PFSK-1 (cell line): ENCODE data around the gene EGFL7.

Source experiments
- FOXP2 ChIP-seq: optimal IDR thresholded peaks from 2 replicates; pipeline ENCODE3; 2011; ENCODE audit warnings: borderline replicate concordance, control low read depth, inconsistent platforms; ENCODE audit not compliant: insufficient read depth; ENCODE audit errors: extremely low read length, extremely low read depth
- POLR2AphosphoS5 ChIP-seq: IDR thresholded peaks from 2 replicates; pipeline ENCODE4 v1.6.1; 2012; ENCODE audit warnings: low read depth, mild to moderate bottlenecking, control low read depth, low read length, moderate library complexity
- SIN3A ChIP-seq: IDR thresholded peaks from 2 replicates; pipeline ENCODE4 v1.6.1; 2012; ENCODE audit warnings: mild to moderate bottlenecking, low read length, moderate library complexity, borderline replicate concordance; ENCODE audit not compliant: insufficient read depth
- TAF1 ChIP-seq: IDR thresholded peaks from 2 replicates; pipeline ENCODE4 v1.6.1; 2012; ENCODE audit warnings: low read length, control low read depth, borderline replicate concordance; ENCODE audit not compliant: insufficient read depth
- TF ChIP-seq, protein P1 (sequence below), 2 experiments: IDR thresholded peaks; 2 replicates each; pipeline versions ENCODE4 v1.6.1 to v1.8.0; 2011 to 2012; ENCODE audit warnings: low read depth in 2 of 2, low read length in 2 of 2, control low read depth in 1 of 2, inconsistent platforms in 1 of 2, mild to moderate bottlenecking in 1 of 2, moderate library complexity in 1 of 2; ENCODE audit not compliant: insufficient read depth in 1 of 2

EGFL7 gene

DNA sequence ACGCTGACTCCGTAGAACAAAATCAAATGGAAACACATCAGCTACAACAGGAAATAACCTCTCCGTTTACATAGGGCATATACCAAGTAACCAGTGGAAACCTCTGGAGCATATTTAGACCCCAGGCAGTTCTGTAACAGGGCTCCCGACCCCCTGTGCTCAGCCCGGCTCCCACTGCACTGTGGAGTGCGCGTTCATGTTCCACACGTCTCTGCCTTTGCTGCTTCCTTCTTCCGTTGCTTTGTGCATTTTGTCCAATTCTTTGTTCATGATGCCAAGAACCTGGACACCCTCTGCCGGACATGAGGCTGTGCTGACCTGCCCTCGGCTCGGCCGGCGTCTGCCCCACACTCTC lies 30.4 kb downstream of the EGFL7 start:
- TF ChIP-seq POLR2AphosphoS5 (no peak), FOXP2 (no peak), TAF1 (no peak), SIN3A (no peak)
- TF ChIP-seq, protein P1, sequence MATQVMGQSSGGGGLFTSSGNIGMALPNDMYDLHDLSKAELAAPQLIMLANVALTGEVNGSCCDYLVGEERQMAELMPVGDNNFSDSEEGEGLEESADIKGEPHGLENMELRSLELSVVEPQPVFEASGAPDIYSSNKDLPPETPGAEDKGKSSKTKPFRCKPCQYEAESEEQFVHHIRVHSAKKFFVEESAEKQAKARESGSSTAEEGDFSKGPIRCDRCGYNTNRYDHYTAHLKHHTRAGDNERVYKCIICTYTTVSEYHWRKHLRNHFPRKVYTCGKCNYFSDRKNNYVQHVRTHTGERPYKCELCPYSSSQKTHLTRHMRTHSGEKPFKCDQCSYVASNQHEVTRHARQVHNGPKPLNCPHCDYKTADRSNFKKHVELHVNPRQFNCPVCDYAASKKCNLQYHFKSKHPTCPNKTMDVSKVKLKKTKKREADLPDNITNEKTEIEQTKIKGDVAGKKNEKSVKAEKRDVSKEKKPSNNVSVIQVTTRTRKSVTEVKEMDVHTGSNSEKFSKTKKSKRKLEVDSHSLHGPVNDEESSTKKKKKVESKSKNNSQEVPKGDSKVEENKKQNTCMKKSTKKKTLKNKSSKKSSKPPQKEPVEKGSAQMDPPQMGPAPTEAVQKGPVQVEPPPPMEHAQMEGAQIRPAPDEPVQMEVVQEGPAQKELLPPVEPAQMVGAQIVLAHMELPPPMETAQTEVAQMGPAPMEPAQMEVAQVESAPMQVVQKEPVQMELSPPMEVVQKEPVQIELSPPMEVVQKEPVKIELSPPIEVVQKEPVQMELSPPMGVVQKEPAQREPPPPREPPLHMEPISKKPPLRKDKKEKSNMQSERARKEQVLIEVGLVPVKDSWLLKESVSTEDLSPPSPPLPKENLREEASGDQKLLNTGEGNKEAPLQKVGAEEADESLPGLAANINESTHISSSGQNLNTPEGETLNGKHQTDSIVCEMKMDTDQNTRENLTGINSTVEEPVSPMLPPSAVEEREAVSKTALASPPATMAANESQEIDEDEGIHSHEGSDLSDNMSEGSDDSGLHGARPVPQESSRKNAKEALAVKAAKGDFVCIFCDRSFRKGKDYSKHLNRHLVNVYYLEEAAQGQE (IDR thresholded peaks at IDR 0.05; ENCODE audit: insufficient read depth in 1 of 2, low read depth in 2 of 2, low read length in 2 of 2) = no peak

DNA sequence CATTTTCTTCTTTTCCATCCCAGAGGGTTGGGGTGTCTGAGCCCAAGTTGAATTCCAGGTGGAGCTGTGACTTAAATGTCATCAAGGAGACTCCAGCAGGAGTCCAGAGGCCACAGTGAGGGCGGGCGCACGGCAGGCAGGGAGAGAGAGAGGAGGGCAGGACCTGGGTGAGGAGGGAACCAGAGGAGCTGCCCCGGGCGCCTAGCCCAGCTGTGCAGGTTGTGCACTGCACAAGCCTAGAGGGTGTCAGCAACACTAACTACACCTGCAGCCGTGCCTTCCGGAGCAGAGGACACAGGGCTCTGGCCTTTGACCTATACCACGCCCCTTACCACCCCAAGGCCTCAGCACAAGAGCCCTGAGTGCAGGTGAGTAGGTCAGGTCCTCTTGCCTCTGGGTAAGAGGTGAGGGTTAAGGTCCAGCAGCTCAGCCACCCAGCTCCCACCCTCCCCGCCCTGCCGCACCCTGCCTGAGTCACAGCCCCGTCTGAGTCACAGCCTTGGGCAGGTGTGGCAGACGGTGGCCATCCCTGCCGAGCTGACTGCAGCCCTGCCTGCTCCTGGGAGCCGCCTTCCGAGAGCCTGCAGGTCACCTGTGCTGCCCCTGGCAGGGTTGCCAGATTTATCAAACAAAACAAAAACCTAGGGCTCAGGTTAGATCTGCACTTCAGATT lies 30.9 kb downstream of the EGFL7 start:
- no peak for TF ChIP-seq SIN3A

DNA sequence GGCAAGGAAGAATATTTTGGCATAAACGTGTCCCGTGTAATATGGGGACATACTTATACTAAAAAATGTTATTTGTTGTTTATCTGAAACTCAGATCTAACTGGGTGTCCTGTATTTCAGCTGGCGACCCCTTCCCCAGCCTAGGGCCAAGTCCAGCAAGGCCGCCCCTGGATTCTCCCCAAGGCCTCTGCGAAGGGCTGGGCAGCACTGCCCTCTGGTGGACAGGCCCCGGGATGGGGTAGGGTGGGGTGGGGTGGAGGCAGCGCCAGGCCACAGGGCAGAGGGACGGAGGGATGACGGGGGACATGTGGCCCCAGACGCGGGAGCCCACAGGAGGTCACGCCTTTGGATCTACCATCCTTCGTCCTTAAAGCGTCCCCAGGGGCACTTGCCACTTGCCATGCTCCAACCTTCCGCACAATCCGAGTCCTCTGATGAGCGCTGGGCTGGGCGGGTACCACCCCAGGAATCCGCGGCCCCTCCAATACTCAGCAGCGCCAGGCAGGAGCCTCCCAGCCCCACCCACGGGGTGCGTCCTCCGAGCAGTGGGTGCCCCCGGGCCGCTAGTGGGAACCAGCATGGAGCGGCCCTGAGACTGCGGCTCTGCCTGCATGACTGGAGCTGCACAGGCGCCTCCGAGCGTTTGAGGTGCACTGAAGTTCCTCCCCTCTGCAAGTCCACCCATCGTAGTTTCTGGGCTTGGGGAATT lies 31.6 kb downstream of the EGFL7 start:
- no peak for TF ChIP-seq POLR2AphosphoS5
- TF ChIP-seq, protein P1 (IDR thresholded peaks at IDR 0.05; ENCODE audit: insufficient read depth in 1 of 2, low read depth in 2 of 2, low read length in 2 of 2) = no peak
- no peak for TF ChIP-seq FOXP2
- no peak for TF ChIP-seq TAF1
- no peak for TF ChIP-seq SIN3A

DNA sequence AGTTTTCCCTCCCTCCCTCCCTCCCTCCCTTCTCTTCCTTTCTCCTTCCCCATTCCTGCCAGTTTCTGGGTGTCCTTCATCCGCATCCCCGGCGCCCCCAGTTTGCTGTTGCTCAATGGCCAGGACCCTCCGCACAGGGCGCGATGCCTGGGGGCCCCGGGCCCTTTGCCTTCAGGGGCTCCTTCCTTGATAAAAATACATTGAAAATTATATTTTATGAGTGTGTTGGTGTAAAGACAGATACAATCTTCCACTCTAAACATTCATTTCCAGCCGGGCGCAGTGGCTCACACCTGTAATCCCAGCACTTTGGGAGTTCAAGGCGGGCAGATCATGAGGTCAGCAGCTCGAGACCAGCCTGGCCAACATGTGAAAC lies 32.1 kb downstream of the EGFL7 start:
- TF ChIP-seq TAF1 (no peak), FOXP2 (no peak), POLR2AphosphoS5 (no peak), SIN3A (no peak)
- TF ChIP-seq, protein P1 (IDR thresholded peaks at IDR 0.05; ENCODE audit: insufficient read depth in 1 of 2, low read depth in 2 of 2, low read length in 2 of 2) = no peak

DNA sequence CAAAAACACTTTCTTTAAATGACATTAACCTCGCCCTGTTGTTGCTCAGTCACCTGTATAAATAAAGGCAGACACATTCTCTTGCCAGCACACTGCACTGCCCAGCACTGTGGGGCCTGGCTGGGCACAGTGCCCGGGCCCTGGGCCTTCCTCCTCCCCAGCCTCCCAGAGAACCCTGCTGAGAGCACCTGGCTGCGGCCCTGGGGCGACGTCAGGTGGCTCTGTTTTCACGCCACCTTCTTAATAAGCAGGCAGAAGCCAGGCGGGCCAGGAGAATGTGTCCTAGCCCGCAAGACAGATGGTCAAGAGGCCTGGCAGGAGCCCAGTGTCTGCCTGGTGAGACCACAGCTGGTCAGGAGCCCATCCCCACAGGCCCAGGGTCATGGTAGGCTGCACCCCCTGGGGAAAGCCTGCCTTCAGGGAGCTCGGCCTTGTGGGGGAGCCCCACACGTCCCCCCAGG lies 32.7 kb downstream of the EGFL7 start:
- TF ChIP-seq TAF1 = no peak
- no peak for TF ChIP-seq SIN3A
- no peak for TF ChIP-seq FOXP2

DNA sequence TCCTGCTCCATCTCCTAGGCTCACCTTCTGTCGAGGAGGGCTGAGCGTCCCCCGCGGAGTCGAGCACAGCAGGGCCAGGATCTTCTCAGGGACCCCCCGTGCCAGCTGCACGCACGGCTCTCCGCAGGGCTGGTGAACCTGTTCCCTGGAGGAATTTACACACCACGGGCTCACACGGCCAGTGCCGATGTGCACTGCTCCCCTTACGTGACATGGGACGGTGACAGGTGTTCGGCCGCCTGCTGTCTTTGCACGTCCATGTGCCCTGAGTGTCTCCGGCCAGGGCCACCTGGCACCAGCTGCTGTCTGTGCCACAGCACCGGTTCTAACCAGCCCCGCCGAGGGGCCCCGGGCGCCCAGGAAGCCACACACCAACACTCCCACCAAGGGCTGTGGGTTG lies 33.2 kb downstream of the EGFL7 start:
- TF ChIP-seq TAF1 (no peak), FOXP2 (no peak), POLR2AphosphoS5 (no peak), SIN3A (no peak)
- TF ChIP-seq, protein P1 (IDR thresholded peaks at IDR 0.05; ENCODE audit: insufficient read depth in 1 of 2, low read depth in 2 of 2, low read length in 2 of 2) = no peak
